ENCODE measurements around the gene ZNF184.
"Not testable (repeated sequence)": the region's sequence is repeated elsewhere in the genome, so short reads cannot be mapped to it uniquely, and the experiment has no call there.

Gene ZNF184

DNA sequence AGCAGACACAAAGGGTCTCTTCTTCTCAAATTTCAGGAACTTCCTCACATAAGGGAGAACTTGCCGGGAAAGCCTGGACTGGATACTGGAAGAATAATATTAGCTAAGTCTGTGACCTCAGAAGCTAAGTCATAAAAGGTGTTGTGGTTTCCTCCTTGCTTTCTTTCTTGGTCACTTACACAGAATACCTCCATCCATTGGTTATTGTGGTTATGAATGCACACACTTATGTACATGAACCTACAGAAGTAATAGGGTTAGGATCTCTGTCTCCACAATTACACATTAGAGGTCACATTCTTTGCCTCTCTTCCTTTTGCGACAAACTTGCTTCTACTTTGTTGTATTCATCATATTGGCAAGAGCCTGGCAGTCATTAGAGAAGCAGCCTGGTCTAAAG lies 43.9 kb downstream of the ZNF184 start:
- Histone ChIP-seq H3K27ac (ENCODE audit: low read length, poor library complexity, severe bottlenecking) (no peak overlapping the region), H3K4ac (ENCODE audit: low read depth in 1 of 2, low read length in 2 of 2) (no peak overlapping the region), H4K91ac (ENCODE audit: low read length) (no peak overlapping the region), H3K23ac (ENCODE audit: low read length in 2 of 2) (no peak overlapping the region), H3K18ac (ENCODE audit: low read depth in 1 of 2, low read length in 2 of 2) (no peak overlapping the region), H2AFZ (ENCODE audit: low read depth, low read length) (no peak overlapping the region), H3K9ac (ENCODE audit: low read length) (no peak overlapping the region), H4K8ac (ENCODE audit: low read length) (no peak overlapping the region), H2AK5ac (ENCODE audit: low read length, severe bottlenecking) (no peak overlapping the region), H3K36me3 (ENCODE audit: control insufficient read depth in 1 of 2, insufficient read depth in 2 of 2, low read depth in 1 of 2, low read length in 2 of 2) (no peaks in the 10 kb centered on the region), H2BK15ac (ENCODE audit: low read depth, poor library complexity, severe bottlenecking) (no peak overlapping the region), H3K4me1 (ENCODE audit: control insufficient read depth, insufficient read depth, low read depth, low read length) (no peaks in the 10 kb centered on the region), H2BK5ac (ENCODE audit: low read depth, low read length, poor library complexity, severe bottlenecking) (no peak overlapping the region), H3K4me2 (ENCODE audit: low read length, poor library complexity, severe bottlenecking) (no peak overlapping the region), H2BK12ac (ENCODE audit: low read length in 2 of 2) (no peak overlapping the region), H3K27me3 (ENCODE audit: control insufficient read depth in 1 of 2, insufficient read depth in 1 of 2, low read length in 2 of 2) (peaks cover 0 to 6% of the 10 kb centered on the region in 2 experiments), H3K4me3 (ENCODE audit: insufficient read depth in 1 of 2, low read depth in 1 of 2, low read length in 2 of 2) (no peak overlapping the region), H3K14ac (ENCODE audit: low read length in 2 of 2) (no peak overlapping the region), H3K9me3 (ENCODE audit: control insufficient read depth, low read length) (peaks cover 72% of the 10 kb centered on the region), H2BK120ac (ENCODE audit: low read depth, low read length) (no peak overlapping the region), H3K79me1 (replicated peaks; ENCODE audit: low read length, poor library complexity, severe bottlenecking) (no peaks in the 10 kb centered on the region)
- no peak for DNase-seq
- WGBS: 96% methylated on average over 1 of the region's 2 CpGs

DNA sequence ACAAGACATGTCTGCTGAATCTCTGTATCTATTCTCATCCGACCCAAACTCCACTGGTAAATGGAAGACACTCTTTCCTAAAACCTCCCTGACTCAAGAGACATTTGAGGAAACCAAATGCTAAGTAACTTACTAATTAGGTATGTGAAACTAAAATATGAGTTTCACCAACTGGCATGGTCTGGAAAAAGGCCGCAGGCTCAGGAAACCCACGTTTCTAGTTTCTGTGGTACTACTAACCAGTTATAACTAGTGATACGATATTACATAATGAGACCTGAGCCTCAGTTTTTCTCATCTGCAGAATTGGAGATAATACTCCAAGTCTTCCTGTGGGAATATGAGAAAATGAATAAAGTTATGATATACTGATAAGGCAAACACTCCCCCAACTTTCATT lies 44.4 kb downstream of the ZNF184 start:
- Histone ChIP-seq H3K27ac (ENCODE audit: low read length, poor library complexity, severe bottlenecking) (no peak overlapping the region), H2BK12ac (ENCODE audit: low read length in 2 of 2) (no peak overlapping the region), H3K4ac (ENCODE audit: low read depth in 1 of 2, low read length in 2 of 2) (no peak overlapping the region), H2BK120ac (ENCODE audit: low read depth, low read length) (no peak overlapping the region), H3K4me1 (ENCODE audit: control insufficient read depth, insufficient read depth, low read depth, low read length) (no peaks in the 10 kb centered on the region), H3K23ac (ENCODE audit: low read length in 2 of 2) (no peak overlapping the region), H2BK15ac (ENCODE audit: low read depth, poor library complexity, severe bottlenecking) (no peak overlapping the region), H3K9ac (ENCODE audit: low read length) (no peak overlapping the region), H2AFZ (ENCODE audit: low read depth, low read length) (no peak overlapping the region), H3K18ac (ENCODE audit: low read depth in 1 of 2, low read length in 2 of 2) (no peak overlapping the region), H3K4me3 (ENCODE audit: insufficient read depth in 1 of 2, low read depth in 1 of 2, low read length in 2 of 2) (no peak overlapping the region), H2AK5ac (ENCODE audit: low read length, severe bottlenecking) (no peak overlapping the region), H3K27me3 (ENCODE audit: control insufficient read depth in 1 of 2, insufficient read depth in 1 of 2, low read length in 2 of 2) (peaks cover 0 to 6% of the 10 kb centered on the region in 2 experiments), H3K79me1 (replicated peaks; ENCODE audit: low read length, poor library complexity, severe bottlenecking) (no peaks in the 10 kb centered on the region), H2BK5ac (ENCODE audit: low read depth, low read length, poor library complexity, severe bottlenecking) (no peak overlapping the region), H3K36me3 (ENCODE audit: control insufficient read depth in 1 of 2, insufficient read depth in 2 of 2, low read depth in 1 of 2, low read length in 2 of 2) (no peaks in the 10 kb centered on the region), H3K9me3 (ENCODE audit: control insufficient read depth, low read length) (peaks cover 72% of the 10 kb centered on the region), H4K8ac (ENCODE audit: low read length) (no peak overlapping the region), H3K4me2 (ENCODE audit: low read length, poor library complexity, severe bottlenecking) (no peak overlapping the region), H3K14ac (ENCODE audit: low read length in 2 of 2) (no peak overlapping the region), H4K91ac (ENCODE audit: low read length) (no peak overlapping the region)
- DNase-seq: no peak
- 62% methylated on average over 3 of the region's 4 CpGs for WGBS

DNA sequence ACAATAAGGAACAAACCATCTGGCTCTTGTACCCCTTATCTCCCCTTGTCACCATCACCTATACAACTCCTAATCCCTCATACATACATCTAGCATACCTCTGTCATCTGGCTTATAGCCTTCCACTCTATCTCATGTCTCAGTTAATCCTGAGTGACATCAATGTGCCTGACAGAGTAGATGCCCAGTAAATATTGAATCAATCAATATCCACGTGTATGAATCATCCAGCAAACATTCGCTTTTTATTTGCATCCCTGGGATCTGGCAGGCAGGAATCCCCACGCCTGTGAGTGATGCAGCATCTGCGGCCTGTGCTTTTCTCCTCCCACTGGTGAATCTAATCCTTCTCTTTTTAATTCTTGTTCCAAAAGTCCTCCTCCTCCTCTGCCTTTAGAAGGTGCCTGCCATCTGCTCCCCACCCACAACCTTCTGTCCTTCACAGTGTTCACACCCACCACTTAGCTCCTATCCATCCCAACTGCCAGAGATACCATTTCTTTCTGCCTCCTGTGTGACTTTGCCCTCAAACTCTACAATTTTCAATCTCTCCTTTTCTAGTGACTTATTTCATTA lies 46.8 kb downstream of the ZNF184 start:
- WGBS: 62% methylated on average over 4 of the region's 4 CpGs
- Histone ChIP-seq H2BK120ac (ENCODE audit: low read depth, low read length) (no peak overlapping the region), H4K8ac (ENCODE audit: low read length) (no peak overlapping the region), H3K4me2 (ENCODE audit: low read length, poor library complexity, severe bottlenecking) (no peak overlapping the region), H2AK5ac (ENCODE audit: low read length, severe bottlenecking) (no peak overlapping the region), H2BK12ac (ENCODE audit: low read length in 2 of 2) (no peak overlapping the region), H3K9me3 (ENCODE audit: control insufficient read depth, low read length) (peaks cover 65% of the 10 kb centered on the region), H2BK5ac (ENCODE audit: low read depth, low read length, poor library complexity, severe bottlenecking) (no peak overlapping the region), H4K91ac (ENCODE audit: low read length) (no peak overlapping the region), H3K18ac (ENCODE audit: low read depth in 1 of 2, low read length in 2 of 2) (no peak overlapping the region), H2AFZ (ENCODE audit: low read depth, low read length) (no peak overlapping the region), H3K23ac (ENCODE audit: low read length in 2 of 2) (no peak overlapping the region), H3K27ac (ENCODE audit: low read length, poor library complexity, severe bottlenecking) (no peak overlapping the region), H3K27me3 (ENCODE audit: control insufficient read depth in 1 of 2, insufficient read depth in 1 of 2, low read length in 2 of 2) (no peaks in the 10 kb centered on the region), H3K9ac (ENCODE audit: low read length) (no peak overlapping the region), H3K4me3 (ENCODE audit: insufficient read depth in 1 of 2, low read depth in 1 of 2, low read length in 2 of 2) (no peak overlapping the region), H3K79me1 (replicated peaks; ENCODE audit: low read length, poor library complexity, severe bottlenecking) (no peaks in the 10 kb centered on the region), H3K4ac (ENCODE audit: low read depth in 1 of 2, low read length in 2 of 2) (no peak overlapping the region), H2BK15ac (ENCODE audit: low read depth, poor library complexity, severe bottlenecking) (no peak overlapping the region), H3K36me3 (ENCODE audit: control insufficient read depth in 1 of 2, insufficient read depth in 2 of 2, low read depth in 1 of 2, low read length in 2 of 2) (no peaks in the 10 kb centered on the region), H3K4me1 (ENCODE audit: control insufficient read depth, insufficient read depth, low read depth, low read length) (no peaks in the 10 kb centered on the region), H3K14ac (ENCODE audit: low read length in 2 of 2) (no peak overlapping the region)
- DNase-seq: no peak

DNA sequence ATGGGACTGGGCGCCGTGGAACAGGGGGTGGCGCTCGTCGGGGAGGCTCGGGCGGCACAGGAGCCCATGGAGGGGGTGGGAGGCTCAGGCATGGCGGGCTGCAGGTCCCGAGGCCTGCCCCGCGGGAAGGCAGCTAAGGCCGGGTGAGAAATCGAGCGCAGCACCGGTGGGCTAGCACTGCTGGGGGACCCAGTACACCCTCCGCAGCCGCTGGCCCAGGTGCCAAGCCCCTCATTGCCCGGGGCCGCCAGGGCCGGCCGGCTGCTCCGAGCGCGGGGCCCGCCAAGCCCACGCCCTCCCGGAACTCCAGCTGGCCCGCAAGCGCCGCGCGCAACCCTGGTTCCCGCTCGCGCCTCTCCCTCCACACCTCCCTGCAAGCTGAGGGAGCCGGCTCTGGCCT lies 48.1 kb downstream of the ZNF184 start:
- H3K4me1 ChIP-seq (ENCODE audit: control insufficient read depth, insufficient read depth, low read depth, low read length); H3K27ac ChIP-seq (ENCODE audit: low read length, poor library complexity, severe bottlenecking); H3K36me3 ChIP-seq (ENCODE audit: control insufficient read depth in 1 of 2, insufficient read depth in 2 of 2, low read depth in 1 of 2, low read length in 2 of 2); H3K14ac ChIP-seq (ENCODE audit: low read length in 2 of 2); DNase-seq; H3K23ac ChIP-seq (ENCODE audit: low read length in 2 of 2); H4K91ac ChIP-seq (ENCODE audit: low read length); H2BK15ac ChIP-seq (ENCODE audit: low read depth, poor library complexity, severe bottlenecking); H2AK5ac ChIP-seq (ENCODE audit: low read length, severe bottlenecking); H2BK120ac ChIP-seq (ENCODE audit: low read depth, low read length); H2BK5ac ChIP-seq (ENCODE audit: low read depth, low read length, poor library complexity, severe bottlenecking); H3K4ac ChIP-seq (ENCODE audit: low read depth in 1 of 2, low read length in 2 of 2); H3K79me1 ChIP-seq (replicated peaks; ENCODE audit: low read length, poor library complexity, severe bottlenecking); H4K8ac ChIP-seq (ENCODE audit: low read length); H3K4me2 ChIP-seq (ENCODE audit: low read length, poor library complexity, severe bottlenecking); H3K4me3 ChIP-seq (ENCODE audit: insufficient read depth in 1 of 2, low read depth in 1 of 2, low read length in 2 of 2); H2AFZ ChIP-seq (ENCODE audit: low read depth, low read length); H3K18ac ChIP-seq (ENCODE audit: low read depth in 1 of 2, low read length in 2 of 2); H2BK12ac ChIP-seq (ENCODE audit: low read length in 2 of 2); H3K27me3 ChIP-seq (ENCODE audit: control insufficient read depth in 1 of 2, insufficient read depth in 1 of 2, low read length in 2 of 2); H3K9ac ChIP-seq (ENCODE audit: low read length): not testable (repeated sequence)
- 87% methylated on average over 34 of the region's 36 CpGs for WGBS
- peaks cover 66% of the 10 kb centered on the region for H3K9me3 ChIP-seq (ENCODE audit: control insufficient read depth, low read length)
